RWPE2 (cell line): ENCODE data around the gene LSM4.
"Not testable (repeated sequence)": the region's sequence is repeated elsewhere in the genome, so short reads cannot be mapped to it uniquely, and the experiment has no call there.

Experiments used
- ATAC-seq: fragments of 200-7000 bp; cut with Tn5 transposase; 3 replicates; pipeline ENCODE4 v1.9.1; 2021; ENCODE audit warnings: low read depth
- DNase-seq: peaks from one replicate; pipeline ENCODE4 v3.0.0-alpha.2; 2020; ENCODE audit warnings: low spot score
- H3K27ac ChIP-seq: fragments of 450-650 bp; 2 replicates; pipeline ENCODE4 v1.5.1; 2017; ENCODE audit warnings: mild to moderate bottlenecking; ENCODE audit not compliant: poor library complexity, severe bottlenecking
- H3K27me3 ChIP-seq: fragments of 250-450 bp; sonication (Bioruptor Pico); 2 replicates; pipeline ENCODE4 v1.5.1; 2021; ENCODE audit warnings: mild to moderate bottlenecking, moderate library complexity; ENCODE audit not compliant: insufficient read depth, poor library complexity, severe bottlenecking
- H3K36me3 ChIP-seq: fragments of 250-450 bp; sonication (Bioruptor Pico); 2 replicates; pipeline ENCODE4 v1.5.1; 2020; ENCODE audit warnings: low read depth, mild to moderate bottlenecking, moderate library complexity
- H3K4me1 ChIP-seq: fragments of 250-450 bp; sonication (Bioruptor Pico); 2 replicates; pipeline ENCODE4 v1.5.1; 2021; ENCODE audit warnings: mild to moderate bottlenecking, moderate library complexity; ENCODE audit not compliant: insufficient read depth, poor library complexity, severe bottlenecking
- H3K4me3 ChIP-seq: fragments of 250-450 bp; sonication (Bioruptor Pico); 2 replicates; pipeline ENCODE4 v1.5.1; 2021; ENCODE audit warnings: mild to moderate bottlenecking, moderate library complexity; ENCODE audit not compliant: severe bottlenecking
- H3K9me3 ChIP-seq: fragments of 250-450 bp; sonication (Bioruptor Pico); 2 replicates; pipeline ENCODE4 v1.5.1; 2021; ENCODE audit warnings: mild to moderate bottlenecking, moderate library complexity; ENCODE audit not compliant: severe bottlenecking
- CTCF ChIP-seq: fragments of 450-650 bp; IDR thresholded peaks from one replicate; pipeline ENCODE4 v1.5.1; 2017; ENCODE audit warnings: mild to moderate bottlenecking, moderate library complexity; ENCODE audit not compliant: poor library complexity, severe bottlenecking

LSM4 gene

DNA sequence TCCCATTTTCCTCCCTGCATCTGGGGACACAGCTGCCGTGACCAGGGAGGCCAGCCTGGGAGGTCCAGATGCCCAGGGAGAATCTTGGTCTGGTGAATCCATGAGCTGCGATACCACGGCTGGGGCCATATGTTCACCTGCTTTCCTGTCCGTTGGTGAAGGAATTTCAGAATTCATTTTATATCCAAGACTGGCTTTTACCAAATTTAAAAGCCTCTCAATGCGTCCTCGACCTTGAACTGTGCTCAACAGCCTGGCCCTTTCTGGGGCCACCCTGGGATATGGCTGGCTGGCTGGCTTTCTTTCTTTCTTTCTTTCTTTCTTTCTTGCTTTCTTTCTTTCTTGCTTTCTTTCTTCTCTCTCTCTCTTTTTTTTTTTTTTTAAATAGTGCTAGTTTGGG lies 40.9 kb upstream of the LSM4 start:
- no peak for TF ChIP-seq CTCF

GRCh38 chr19:18362934-18363542 lies 40.2 kb upstream of the LSM4 start:
- Histone ChIP-seq H3K36me3 (no peaks in the 10 kb centered on the region), H3K27ac (no peak overlapping the region), H3K4me1 (peaks cover 23% of the 10 kb centered on the region), H3K9me3 (no peaks in the 10 kb centered on the region), H3K4me3 (no peak overlapping the region), H3K27me3 (no peaks in the 10 kb centered on the region)
- ATAC-seq (no peak), DNase-seq (no peak)
- no peak for TF ChIP-seq CTCF

More for the DNA sequence above, 40.9 kb upstream of the LSM4 start:
- ATAC-seq (no peak), DNase-seq (no peak)
- peaks cover 23% of the 10 kb centered on the region for H3K4me1 ChIP-seq
- no peaks in the 10 kb centered on the region for H3K36me3 ChIP-seq
- no peak overlapping the region for H3K4me3 ChIP-seq
- peak overlapping the region; percentile 79 for H3K27ac ChIP-seq
- no peaks in the 10 kb centered on the region for H3K27me3 ChIP-seq
- no peaks in the 10 kb centered on the region for H3K9me3 ChIP-seq

DNA sequence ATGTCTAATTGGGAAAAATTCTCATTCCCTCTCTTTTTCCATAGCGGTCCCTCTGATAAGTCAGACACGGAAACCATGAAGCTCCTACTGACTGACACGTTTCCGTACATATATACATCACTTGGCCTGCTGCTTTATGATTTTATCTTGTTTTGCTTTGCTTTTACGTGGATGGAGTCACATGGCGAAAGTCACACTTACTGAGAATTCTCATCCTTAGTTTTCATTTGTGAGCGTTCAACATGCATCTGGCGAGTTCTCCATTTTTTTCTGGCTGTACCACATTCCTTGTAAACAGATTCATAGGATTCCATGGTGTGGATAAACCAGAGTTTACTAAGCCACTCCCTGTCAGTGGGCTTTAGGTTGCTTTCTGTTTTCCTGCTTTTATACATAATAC lies 38.8 kb upstream of the LSM4 start:
- H3K27ac ChIP-seq: no peak overlapping the region
- TF ChIP-seq CTCF: no peak
- H3K36me3 ChIP-seq: peaks cover 9% of the 10 kb centered on the region
- peaks cover 23% of the 10 kb centered on the region for H3K4me1 ChIP-seq
- H3K4me3 ChIP-seq: no peak overlapping the region
- no peak for ATAC-seq
- no peaks in the 10 kb centered on the region for H3K9me3 ChIP-seq
- no peaks in the 10 kb centered on the region for H3K27me3 ChIP-seq
- DNase-seq: no peak

DNA sequence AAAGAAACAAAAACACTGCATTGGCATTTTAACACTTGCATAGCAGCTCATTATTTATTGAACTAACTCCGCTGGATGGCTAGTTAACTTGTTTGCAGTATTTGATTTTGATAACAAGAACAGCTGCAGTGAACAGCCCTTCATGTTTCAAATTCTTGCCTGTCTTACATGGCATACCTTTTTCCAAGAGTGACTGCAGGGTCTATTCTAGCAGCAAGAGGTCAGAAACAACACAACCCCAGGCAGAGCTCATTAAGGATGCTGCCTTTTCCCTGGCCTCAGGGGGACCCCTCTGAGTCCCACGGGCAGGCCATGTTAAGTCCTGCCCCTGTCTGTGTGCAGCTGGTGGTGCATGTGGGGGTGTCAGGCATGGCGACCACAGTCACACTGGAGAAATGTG lies 34.2 kb upstream of the LSM4 start:
- no peaks in the 10 kb centered on the region for H3K9me3 ChIP-seq
- DNase-seq (no peak), ATAC-seq (no peak)
- H3K27ac ChIP-seq: no peak overlapping the region
- H3K27me3 ChIP-seq: no peaks in the 10 kb centered on the region
- H3K4me3 ChIP-seq: no peak overlapping the region
- peaks cover 10% of the 10 kb centered on the region for H3K36me3 ChIP-seq
- H3K4me1 ChIP-seq: no peaks in the 10 kb centered on the region
- no peak for TF ChIP-seq CTCF

DNA sequence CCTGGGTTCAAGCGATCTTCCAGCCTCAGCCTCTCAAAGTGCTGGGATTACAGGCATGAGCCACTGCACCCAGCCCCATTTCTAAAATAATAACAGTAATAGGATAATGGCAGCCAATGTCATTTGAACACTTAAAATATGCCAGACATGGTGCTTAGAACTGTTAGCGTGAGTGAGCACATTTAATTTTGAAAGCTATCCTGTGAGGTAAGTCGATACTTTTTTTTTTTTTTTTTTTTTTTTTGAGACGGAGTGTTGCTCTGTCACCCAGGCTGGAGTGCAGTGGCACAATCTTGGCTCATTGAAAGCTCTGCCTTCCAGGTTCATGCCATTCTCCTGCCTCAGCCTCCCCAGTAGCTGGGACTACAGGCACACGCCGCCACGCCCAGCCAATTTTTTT lies 31.9 kb upstream of the LSM4 start:
- H3K4me3 ChIP-seq, H3K27ac ChIP-seq, DNase-seq, H3K27me3 ChIP-seq, H3K4me1 ChIP-seq, H3K9me3 ChIP-seq, ATAC-seq: not testable (repeated sequence)
- H3K36me3 ChIP-seq: peaks cover 10% of the 10 kb centered on the region
